GM12864 (cell line): ENCODE measurements around the gene ATP6V1F.

Source experiments
- DNase-seq: peaks from one replicate; pipeline ENCODE4 v3.0.0-alpha.2; 2011; ENCODE audit warnings: low read depth
- H3K4me3 ChIP-seq: 2 replicates; pipeline ENCODE4 v1.5.1; 2011; ENCODE audit warnings: mild to moderate bottlenecking, low read depth, low read length, control low read depth
- TF ChIP-seq, protein P1 (sequence below): IDR thresholded peaks from 2 replicates; pipeline ENCODE4 v1.5.1; 2011; ENCODE audit warnings: low read depth, mild to moderate bottlenecking, moderate library complexity, low read length, control low read depth, inconsistent platforms; ENCODE audit errors: missing control alignments

The ATP6V1F gene

DNA sequence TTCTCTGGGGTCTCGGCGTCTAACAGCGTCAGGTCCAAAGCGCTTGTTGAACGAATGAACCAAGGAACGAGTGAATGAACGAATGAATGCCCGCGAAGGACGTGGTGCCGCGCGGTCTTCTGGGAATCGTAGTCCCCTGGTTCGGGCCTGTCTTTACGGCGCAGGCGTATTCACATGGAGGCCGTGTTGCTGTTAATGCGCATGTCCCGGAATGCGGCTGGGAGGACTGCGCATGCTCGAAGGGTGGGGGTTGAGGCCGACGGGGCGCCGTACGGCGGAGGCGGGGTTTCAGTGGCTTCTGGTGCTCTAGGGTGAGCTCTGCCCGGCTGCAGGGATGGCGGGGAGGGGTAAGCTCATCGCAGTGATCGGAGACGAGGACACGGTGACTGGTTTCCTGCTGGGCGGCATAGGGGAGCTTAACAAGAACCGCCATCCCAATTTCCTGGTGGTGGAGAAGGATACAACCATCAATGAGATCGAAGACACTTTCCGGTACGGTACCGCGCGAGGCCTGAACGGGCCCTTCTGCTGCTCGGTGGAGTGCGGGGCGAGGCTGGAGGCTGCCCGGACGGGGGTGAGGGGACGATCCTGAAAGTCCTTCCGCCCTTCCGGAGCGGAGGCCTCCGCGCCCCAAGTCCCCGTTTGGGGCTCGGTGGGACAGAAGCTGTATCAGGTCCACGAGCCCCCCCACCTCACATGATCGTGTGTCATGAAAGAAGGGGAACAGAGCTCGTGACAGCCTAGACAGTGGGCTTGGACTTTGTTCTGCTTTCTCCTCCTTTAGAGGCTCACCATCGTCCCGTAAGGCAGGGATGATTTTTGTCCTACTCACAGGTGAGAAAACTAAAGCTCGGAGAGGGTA, at the start of gene ATP6V1F:
Gene ATP6V1F (plus strand): TSS at position 286 of the 862 bp plus-strand sequence. CDS start 49 bp downstream, at position 335.
- H3K4me3 ChIP-seq = peak within 1 kb of the TSS; percentile 78
- TF ChIP-seq, protein P1, sequence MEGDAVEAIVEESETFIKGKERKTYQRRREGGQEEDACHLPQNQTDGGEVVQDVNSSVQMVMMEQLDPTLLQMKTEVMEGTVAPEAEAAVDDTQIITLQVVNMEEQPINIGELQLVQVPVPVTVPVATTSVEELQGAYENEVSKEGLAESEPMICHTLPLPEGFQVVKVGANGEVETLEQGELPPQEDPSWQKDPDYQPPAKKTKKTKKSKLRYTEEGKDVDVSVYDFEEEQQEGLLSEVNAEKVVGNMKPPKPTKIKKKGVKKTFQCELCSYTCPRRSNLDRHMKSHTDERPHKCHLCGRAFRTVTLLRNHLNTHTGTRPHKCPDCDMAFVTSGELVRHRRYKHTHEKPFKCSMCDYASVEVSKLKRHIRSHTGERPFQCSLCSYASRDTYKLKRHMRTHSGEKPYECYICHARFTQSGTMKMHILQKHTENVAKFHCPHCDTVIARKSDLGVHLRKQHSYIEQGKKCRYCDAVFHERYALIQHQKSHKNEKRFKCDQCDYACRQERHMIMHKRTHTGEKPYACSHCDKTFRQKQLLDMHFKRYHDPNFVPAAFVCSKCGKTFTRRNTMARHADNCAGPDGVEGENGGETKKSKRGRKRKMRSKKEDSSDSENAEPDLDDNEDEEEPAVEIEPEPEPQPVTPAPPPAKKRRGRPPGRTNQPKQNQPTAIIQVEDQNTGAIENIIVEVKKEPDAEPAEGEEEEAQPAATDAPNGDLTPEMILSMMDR = peak; percentile 8
- peak; percentile 90 for DNase-seq

GRCh38 chr7:128814499-128814898, 48.2 kb upstream of the ATP6V1F start:
- no peak overlapping the region for H3K4me3 ChIP-seq
- TF ChIP-seq, protein P1 = no peak
- DNase-seq = no peak

DNA sequence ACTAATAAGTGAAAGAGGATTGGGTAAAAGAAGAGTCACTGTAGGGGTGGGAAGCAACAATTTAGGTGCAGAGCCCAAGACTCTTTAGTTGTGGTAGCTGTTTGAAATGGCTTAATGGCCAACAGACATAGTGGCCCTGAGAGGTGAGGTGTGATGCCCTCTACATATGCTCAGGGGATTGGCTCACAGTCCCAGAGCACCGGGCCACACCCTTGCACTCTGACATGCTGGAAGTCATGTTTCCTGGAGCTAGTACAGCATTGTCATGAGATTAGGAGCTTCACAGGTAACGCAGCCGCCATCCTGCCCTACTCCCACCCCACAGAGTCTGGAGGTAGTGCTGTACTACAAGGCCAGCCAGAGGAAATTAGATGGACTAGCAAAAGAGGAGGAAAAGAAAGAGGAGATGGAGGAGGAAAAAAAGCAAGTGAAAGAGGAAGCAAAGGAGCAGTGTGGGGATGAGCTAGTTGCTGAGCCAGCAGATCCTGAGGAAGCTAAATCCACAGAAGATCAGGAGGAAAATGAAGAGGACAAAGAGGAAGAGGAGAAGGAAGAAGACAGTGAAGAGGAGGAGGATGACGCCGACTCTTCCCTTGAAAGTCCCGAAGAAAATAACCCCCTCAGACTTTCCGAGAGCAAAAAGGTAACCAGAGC, 47.2 kb upstream of the ATP6V1F start:
- H3K4me3 ChIP-seq = no peak overlapping the region
- no peak for DNase-seq
- TF ChIP-seq, protein P1 = no peak

DNA sequence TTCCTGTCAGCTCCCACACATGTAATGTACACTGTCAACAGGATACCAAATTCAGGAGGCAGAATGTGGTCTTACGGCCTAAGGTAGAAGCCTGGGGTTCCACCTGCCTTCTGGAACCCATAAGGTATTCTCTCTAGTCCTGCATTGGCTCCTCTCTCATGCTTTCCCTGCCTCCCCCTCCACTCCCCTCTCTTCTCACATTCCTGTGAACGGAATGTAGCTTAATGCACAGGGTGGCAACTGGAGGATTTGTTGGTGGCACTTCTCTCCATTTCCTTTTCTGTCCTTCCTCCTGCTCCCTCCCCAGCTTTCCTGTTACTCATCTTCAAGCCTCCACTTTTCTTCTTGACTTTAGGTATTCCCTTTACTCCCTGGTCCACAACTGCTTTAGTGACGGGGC, 44.0 kb upstream of the ATP6V1F start:
- TF ChIP-seq, protein P1 = no peak
- no peak overlapping the region for H3K4me3 ChIP-seq
- no peak for DNase-seq

- TF ChIP-seq, protein P1 = no peak
- no peak for DNase-seq
- no peak overlapping the region for H3K4me3 ChIP-seq
These were observed 40.9 kb upstream of the ATP6V1F start for GRCh38 chr7:128821724-128822123.

DNA sequence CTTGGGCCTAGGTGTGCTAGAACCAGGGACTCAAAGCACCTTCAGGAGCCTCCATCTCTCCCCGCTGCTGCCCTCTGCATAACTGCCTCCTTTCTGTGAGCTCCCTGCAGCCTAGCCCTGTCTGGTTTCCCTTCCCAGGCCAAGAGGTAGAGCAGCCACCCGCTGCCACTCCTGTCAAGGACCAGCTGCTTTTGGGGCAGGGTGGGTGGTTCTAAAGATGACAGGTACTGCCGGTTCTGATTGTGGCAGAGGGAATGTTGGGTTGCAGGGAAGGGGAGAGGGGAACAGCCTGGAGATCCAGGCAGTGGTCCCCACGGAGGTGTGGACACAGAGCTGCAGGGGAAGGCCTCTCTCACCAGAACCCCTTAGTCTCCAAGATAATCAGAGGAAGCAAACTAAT, 36.1 kb upstream of the ATP6V1F start:
- TF ChIP-seq, protein P1 = no peak
- DNase-seq = no peak
- H3K4me3 ChIP-seq = no peak overlapping the region
